DND-41 (cell line): Measurements from ENCODE around the gene MGST2.

Experiments used
- ATAC-seq: fragments of 200-7000 bp; cut with Tn5 transposase; 3 replicates; pipeline ENCODE4 v1.9.1; 2021; ENCODE audit warnings: low read depth; ENCODE audit not compliant: insufficient read depth
- DNase-seq: peaks from one replicate; pipeline ENCODE4 v3.0.0-alpha.2; 2020
- H2AFZ ChIP-seq: 2 replicates; pipeline ENCODE4 v1.6.0; 2012; ENCODE audit warnings: low read depth, low read length
- H3K27ac ChIP-seq: 2 replicates; pipeline ENCODE4 v1.5.1; 2012; ENCODE audit warnings: low read length, inconsistent platforms
- H3K27me3 ChIP-seq: fragments of 200-600 bp; sonication (generic); 2 replicates; pipeline ENCODE4 v1.6.0; 2012; ENCODE audit warnings: low read length, mild to moderate bottlenecking, inconsistent platforms; ENCODE audit not compliant: insufficient read depth, poor library complexity
- H3K36me3 ChIP-seq: 2 replicates; pipeline ENCODE4 v1.5.1; 2012; ENCODE audit warnings: low read length, inconsistent platforms; ENCODE audit not compliant: insufficient read depth
- H3K4me1 ChIP-seq: 2 replicates; pipeline ENCODE4 v1.5.1; 2012; ENCODE audit warnings: mild to moderate bottlenecking, low read length; ENCODE audit not compliant: insufficient read depth
- H3K4me2 ChIP-seq: 2 replicates; pipeline ENCODE4 v1.6.0; 2012; ENCODE audit warnings: mild to moderate bottlenecking, moderate library complexity, low read length, inconsistent platforms; ENCODE audit not compliant: insufficient read depth
- H3K4me3 ChIP-seq, 2 experiments: fragments of 200-600 bp in 1 of 2; shearing (Covaris generic) in 1 of 2; 2 replicates each; pipeline ENCODE4 v1.5.1; 2012 to 2016; ENCODE audit warnings: inconsistent platforms in 2 of 2, low read length in 2 of 2, mild to moderate bottlenecking in 2 of 2, low read depth in 1 of 2, moderate library complexity in 1 of 2
- H3K79me2 ChIP-seq: 2 replicates; pipeline ENCODE4 v1.6.0; 2012; ENCODE audit warnings: low read length, inconsistent platforms; ENCODE audit not compliant: insufficient read depth
- H3K9ac ChIP-seq: 2 replicates; pipeline ENCODE4 v1.6.0; 2012; ENCODE audit warnings: low read depth, mild to moderate bottlenecking, inconsistent platforms, low read length, moderate library complexity
- H3K9me3 ChIP-seq: 2 replicates; pipeline ENCODE4 v1.5.1; 2012; ENCODE audit warnings: low read length, moderate library complexity, mild to moderate bottlenecking, inconsistent platforms; ENCODE audit not compliant: insufficient read depth, severe bottlenecking
- H4K20me1 ChIP-seq: 2 replicates; pipeline ENCODE4 v1.6.0; 2012; ENCODE audit warnings: low read length; ENCODE audit not compliant: insufficient read depth
- CTCF ChIP-seq: IDR thresholded peaks from 2 replicates; pipeline ENCODE4 v1.5.1; 2012; ENCODE audit warnings: borderline replicate concordance, low read length, moderate library complexity, mild to moderate bottlenecking; ENCODE audit not compliant: poor library complexity, severe bottlenecking; ENCODE audit errors: extremely low read depth
- EZH2 ChIP-seq: IDR thresholded peaks from 3 replicates; pipeline ENCODE4 v1.6.1; 2012; ENCODE audit warnings: borderline replicate concordance, low read depth, mild to moderate bottlenecking, moderate library complexity, low read length, inconsistent platforms; ENCODE audit not compliant: severe bottlenecking

Gene MGST2

GRCh38 chr4:139746431-139747171, 81.0 kb downstream of the MGST2 start:
- no peaks in the 10 kb centered on the region for H3K36me3 ChIP-seq
- H3K4me1 ChIP-seq = peaks cover 15% of the 10 kb centered on the region
- H3K4me3 ChIP-seq = no peak overlapping the region
- H2AFZ ChIP-seq = no peak overlapping the region
- H3K9ac ChIP-seq = no peak overlapping the region
- no peaks in the 10 kb centered on the region for H3K9me3 ChIP-seq
- TF ChIP-seq CTCF (no peak), EZH2 (no peak)
- no peak for ATAC-seq
- no peak overlapping the region for H3K27ac ChIP-seq
- H3K4me2 ChIP-seq = no peak overlapping the region
- no peaks in the 10 kb centered on the region for H3K79me2 ChIP-seq
- no peaks in the 10 kb centered on the region for H3K27me3 ChIP-seq
- DNase-seq = no peak
- no peaks in the 10 kb centered on the region for H4K20me1 ChIP-seq

- no peak for TF ChIP-seq CTCF
- TF ChIP-seq EZH2 = no peak
- no peak overlapping the region for H3K4me2 ChIP-seq
- no peaks in the 10 kb centered on the region for H3K27me3 ChIP-seq
- H3K4me3 ChIP-seq = no peak overlapping the region
- H3K4me1 ChIP-seq = peaks cover 15% of the 10 kb centered on the region
- no peaks in the 10 kb centered on the region for H3K79me2 ChIP-seq
- no peaks in the 10 kb centered on the region for H3K36me3 ChIP-seq
- ATAC-seq (peak; percentile 74), DNase-seq (peak; percentile 18)
- H3K9ac ChIP-seq = no peak overlapping the region
- H3K27ac ChIP-seq = no peak overlapping the region
- no peaks in the 10 kb centered on the region for H3K9me3 ChIP-seq
- no peaks in the 10 kb centered on the region for H4K20me1 ChIP-seq
- no peak overlapping the region for H2AFZ ChIP-seq
Measured at GRCh38 chr4:139749338-139749737, 83.7 kb downstream of the MGST2 start.

GRCh38 chr4:139749835-139750498, 84.3 kb downstream of the MGST2 start:
- H3K36me3 ChIP-seq = no peaks in the 10 kb centered on the region
- ATAC-seq (no peak), DNase-seq (no peak)
- H3K27me3 ChIP-seq = no peaks in the 10 kb centered on the region
- no peak overlapping the region for H3K4me2 ChIP-seq
- TF ChIP-seq CTCF (no peak), EZH2 (no peak)
- no peak overlapping the region for H2AFZ ChIP-seq
- H3K4me1 ChIP-seq = peaks cover 15% of the 10 kb centered on the region
- H3K4me3 ChIP-seq = no peak overlapping the region
- no peaks in the 10 kb centered on the region for H3K9me3 ChIP-seq
- no peaks in the 10 kb centered on the region for H4K20me1 ChIP-seq
- H3K9ac ChIP-seq = no peak overlapping the region
- no peak overlapping the region for H3K27ac ChIP-seq
- no peaks in the 10 kb centered on the region for H3K79me2 ChIP-seq
